HepG2 (cell line): ENCODE data around the gene ADH5. TPM values are rescaled to one million over a fixed set of nuclear protein-coding genes. Genes with fewer than 3 reads are reported as not detected.

Experiments used
- BCL6 ChIP-seq: IDR thresholded peaks from 2 replicates; pipeline ENCODE4 v1.6.1; 2016; ENCODE audit warnings: missing genetic modification reagents, missing compliant biosample characterization
- BRCA1 ChIP-seq: sonication (generic); formaldehyde crosslinking; IDR thresholded peaks from 2 replicates; pipeline ENCODE4 v1.4.0; 2020; ENCODE audit warnings: missing genetic modification reagents
- ELF4 ChIP-seq: sonication (generic); formaldehyde crosslinking; IDR thresholded peaks from 2 replicates; pipeline ENCODE4 v1.5.0; 2020; ENCODE audit warnings: missing genetic modification reagents, mild to moderate bottlenecking, moderate library complexity, borderline replicate concordance
- FOXJ3 ChIP-seq: sonication (generic); formaldehyde crosslinking; IDR thresholded peaks from 2 replicates; pipeline ENCODE4 v1.4.0; 2020; ENCODE audit warnings: missing genetic modification reagents, mild to moderate bottlenecking, borderline replicate concordance
- GTF3A ChIP-seq: sonication (generic); formaldehyde crosslinking; conservative IDR thresholded peaks from 2 replicates; pipeline ENCODE4 v1.4.0; 2020; ENCODE audit warnings: mild to moderate bottlenecking, missing genetic modification reagents
- MED13 ChIP-seq: sonication (generic); formaldehyde crosslinking; IDR thresholded peaks from 2 replicates; pipeline ENCODE4 v1.5.0; 2020; ENCODE audit warnings: missing genetic modification reagents
- NFKB2 ChIP-seq: sonication (generic); formaldehyde crosslinking; IDR thresholded peaks from 2 replicates; pipeline ENCODE4 v1.4.0; 2020; ENCODE audit warnings: missing genetic modification reagents, borderline replicate concordance
- ZMYM3 ChIP-seq: sonication (generic); formaldehyde crosslinking; IDR thresholded peaks from 2 replicates; pipeline ENCODE4 v1.5.1; 2020; ENCODE audit warnings: mild to moderate bottlenecking, missing genetic modification reagents
- ZNF333 ChIP-seq: sonication (generic); formaldehyde crosslinking; IDR thresholded peaks from 2 replicates; pipeline ENCODE4 v1.4.0; 2020; ENCODE audit warnings: mild to moderate bottlenecking, missing genetic modification reagents, borderline replicate concordance
- ZNF670 ChIP-seq: sonication (generic); formaldehyde crosslinking; IDR thresholded peaks from 2 replicates; pipeline ENCODE4 v1.8.0; 2022; ENCODE audit warnings: mild to moderate bottlenecking, missing genetic modification reagents, borderline replicate concordance
- ZNF746 ChIP-seq: sonication (generic); formaldehyde crosslinking; IDR thresholded peaks from 2 replicates; pipeline ENCODE4 v1.8.0; 2022; ENCODE audit warnings: mild to moderate bottlenecking, missing genetic modification reagents
- polyA plus RNA-seq, 8 experiments: library from polyadenylated mRNA; depleted of rRNA in 3 of 8; stranded (reverse) in 7 of 8; unstranded in 1 of 8; fragments of >200 nt; fragmentation: Illumina TruSeq in 4 of 8; extraction: Trizol in 4 of 8; gene quantifications; 2 replicates each; pipeline versions ENCODE4 v1.2.1 to v1.2.3, GENCODE V29; 2011 to 2016; ENCODE audit warnings: low read depth in 4 of 8, missing spikeins in 1 of 8, mixed read lengths in 1 of 8; ENCODE audit not compliant: insufficient read depth in 1 of 8
- total RNA-seq, 5 experiments: library from RNA; depleted of rRNA; stranded (reverse); fragments of >200 nt; fragmentation: Illumina TruSeq; extraction: Trizol; gene quantifications; 2 replicates each; pipeline ENCODE4 v1.2.3, GENCODE V29; 2016; ENCODE audit warnings: low read depth in 1 of 5
- TF ChIP-seq, protein P1 (sequence below): sonication (generic); formaldehyde crosslinking; IDR thresholded peaks from 2 replicates; pipeline ENCODE4 v1.9.0; 2021; ENCODE audit warnings: missing genetic modification reagents, mild to moderate bottlenecking, borderline replicate concordance
- TF ChIP-seq, protein P2 (sequence below): sonication (generic); formaldehyde crosslinking; IDR thresholded peaks from 2 replicates; pipeline ENCODE4 v1.4.0; 2020; ENCODE audit warnings: mild to moderate bottlenecking, missing genetic modification reagents
- TF ChIP-seq, protein P3 (sequence below): sonication (generic); formaldehyde crosslinking; IDR thresholded peaks from 2 replicates; pipeline ENCODE4 v1.8.1; 2022; ENCODE audit warnings: mild to moderate bottlenecking, missing genetic modification reagents
- TF ChIP-seq, protein P4 (sequence below): sonication (generic); formaldehyde crosslinking; IDR thresholded peaks from 2 replicates; pipeline ENCODE4 v1.4.0; 2020; ENCODE audit warnings: missing genetic modification reagents
- TF ChIP-seq, protein P5 (sequence below): sonication (generic); formaldehyde crosslinking; IDR thresholded peaks from 2 replicates; pipeline ENCODE4 v1.8.1; 2022; ENCODE audit warnings: low read depth, mild to moderate bottlenecking, missing genetic modification reagents

ADH5 gene
- total and polyA plus RNA-seq, 2 of the 13 experiments (the other 11 are each of a cell fraction or from before 2014, with no cell fraction given) = 349 to 512 TPM

DNA sequence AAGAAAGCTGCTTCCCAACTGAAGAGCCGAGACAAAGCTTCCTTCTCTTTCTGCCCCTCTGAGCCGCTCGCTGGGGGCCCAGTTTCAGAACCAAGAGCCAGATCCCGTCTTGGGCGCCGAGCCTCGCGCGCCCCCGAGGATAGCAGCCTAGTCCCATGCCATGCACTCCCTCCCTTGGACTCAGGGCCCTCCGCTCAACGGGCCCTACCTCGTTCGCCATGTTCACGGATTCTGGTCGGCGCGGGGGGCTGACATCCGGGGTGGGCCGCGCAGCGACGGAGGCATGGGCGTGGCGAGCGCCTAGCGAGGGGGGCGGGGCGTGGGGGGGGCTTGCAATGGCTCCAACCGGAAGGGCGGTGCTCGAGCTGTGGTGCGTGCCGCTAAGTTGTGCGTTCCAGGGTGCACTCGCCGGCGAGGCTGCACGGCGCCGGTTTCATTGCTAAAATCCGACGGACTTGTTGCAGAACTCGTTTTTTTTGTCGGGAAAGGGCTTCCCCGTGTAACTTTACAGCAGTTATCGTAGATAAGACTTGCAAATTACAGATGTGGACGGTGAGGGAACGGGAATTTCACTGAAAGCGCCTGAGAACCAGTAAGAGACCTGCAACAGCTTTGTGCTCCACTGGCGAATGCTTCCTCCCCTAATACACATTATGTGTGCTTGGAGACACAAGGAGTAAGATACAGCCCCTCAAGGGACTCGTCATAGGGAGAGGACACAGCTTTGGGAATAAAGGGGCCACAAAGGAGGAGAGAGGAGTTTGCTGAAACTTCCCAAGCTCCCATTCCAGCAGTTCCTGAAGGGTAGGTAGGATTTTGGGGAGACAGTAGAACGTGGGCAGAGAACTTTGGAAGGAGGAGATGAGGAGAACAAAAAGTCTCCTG, at the start of gene ADH5 (continued):
- TF ChIP-seq, protein P1, sequence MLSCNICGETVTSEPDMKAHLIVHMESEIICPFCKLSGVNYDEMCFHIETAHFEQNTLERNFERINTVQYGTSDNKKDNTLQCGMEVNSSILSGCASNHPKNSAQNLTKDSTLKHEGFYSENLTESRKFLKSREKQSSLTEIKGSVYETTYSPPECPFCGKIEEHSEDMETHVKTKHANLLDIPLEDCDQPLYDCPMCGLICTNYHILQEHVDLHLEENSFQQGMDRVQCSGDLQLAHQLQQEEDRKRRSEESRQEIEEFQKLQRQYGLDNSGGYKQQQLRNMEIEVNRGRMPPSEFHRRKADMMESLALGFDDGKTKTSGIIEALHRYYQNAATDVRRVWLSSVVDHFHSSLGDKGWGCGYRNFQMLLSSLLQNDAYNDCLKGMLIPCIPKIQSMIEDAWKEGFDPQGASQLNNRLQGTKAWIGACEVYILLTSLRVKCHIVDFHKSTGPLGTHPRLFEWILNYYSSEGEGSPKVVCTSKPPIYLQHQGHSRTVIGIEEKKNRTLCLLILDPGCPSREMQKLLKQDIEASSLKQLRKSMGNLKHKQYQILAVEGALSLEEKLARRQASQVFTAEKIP (CRISPR knock-in tag) = no peak
- TF ChIP-seq GTF3A = 0 out of 2 replicates have a peak, but pooled peaks have one; percentile 79
- TF ChIP-seq MED13 (CRISPR knock-in tag) = no peak
- TF ChIP-seq, protein P2, sequence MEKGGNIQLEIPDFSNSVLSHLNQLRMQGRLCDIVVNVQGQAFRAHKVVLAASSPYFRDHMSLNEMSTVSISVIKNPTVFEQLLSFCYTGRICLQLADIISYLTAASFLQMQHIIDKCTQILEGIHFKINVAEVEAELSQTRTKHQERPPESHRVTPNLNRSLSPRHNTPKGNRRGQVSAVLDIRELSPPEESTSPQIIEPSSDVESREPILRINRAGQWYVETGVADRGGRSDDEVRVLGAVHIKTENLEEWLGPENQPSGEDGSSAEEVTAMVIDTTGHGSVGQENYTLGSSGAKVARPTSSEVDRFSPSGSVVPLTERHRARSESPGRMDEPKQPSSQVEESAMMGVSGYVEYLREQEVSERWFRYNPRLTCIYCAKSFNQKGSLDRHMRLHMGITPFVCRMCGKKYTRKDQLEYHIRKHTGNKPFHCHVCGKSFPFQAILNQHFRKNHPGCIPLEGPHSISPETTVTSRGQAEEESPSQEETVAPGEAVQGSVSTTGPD = no peak
- no peak; the same call in 1 of the 2 replicates for TF ChIP-seq FOXJ3 (CRISPR knock-in tag)
- TF ChIP-seq, protein P3, sequence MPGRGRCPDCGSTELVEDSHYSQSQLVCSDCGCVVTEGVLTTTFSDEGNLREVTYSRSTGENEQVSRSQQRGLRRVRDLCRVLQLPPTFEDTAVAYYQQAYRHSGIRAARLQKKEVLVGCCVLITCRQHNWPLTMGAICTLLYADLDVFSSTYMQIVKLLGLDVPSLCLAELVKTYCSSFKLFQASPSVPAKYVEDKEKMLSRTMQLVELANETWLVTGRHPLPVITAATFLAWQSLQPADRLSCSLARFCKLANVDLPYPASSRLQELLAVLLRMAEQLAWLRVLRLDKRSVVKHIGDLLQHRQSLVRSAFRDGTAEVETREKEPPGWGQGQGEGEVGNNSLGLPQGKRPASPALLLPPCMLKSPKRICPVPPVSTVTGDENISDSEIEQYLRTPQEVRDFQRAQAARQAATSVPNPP (CRISPR knock-in tag) = peak; percentile 86; the same call in 1 of the 2 replicates
- TF ChIP-seq ZNF333 (CRISPR knock-in tag) = no peak
- TF ChIP-seq, protein P4, sequence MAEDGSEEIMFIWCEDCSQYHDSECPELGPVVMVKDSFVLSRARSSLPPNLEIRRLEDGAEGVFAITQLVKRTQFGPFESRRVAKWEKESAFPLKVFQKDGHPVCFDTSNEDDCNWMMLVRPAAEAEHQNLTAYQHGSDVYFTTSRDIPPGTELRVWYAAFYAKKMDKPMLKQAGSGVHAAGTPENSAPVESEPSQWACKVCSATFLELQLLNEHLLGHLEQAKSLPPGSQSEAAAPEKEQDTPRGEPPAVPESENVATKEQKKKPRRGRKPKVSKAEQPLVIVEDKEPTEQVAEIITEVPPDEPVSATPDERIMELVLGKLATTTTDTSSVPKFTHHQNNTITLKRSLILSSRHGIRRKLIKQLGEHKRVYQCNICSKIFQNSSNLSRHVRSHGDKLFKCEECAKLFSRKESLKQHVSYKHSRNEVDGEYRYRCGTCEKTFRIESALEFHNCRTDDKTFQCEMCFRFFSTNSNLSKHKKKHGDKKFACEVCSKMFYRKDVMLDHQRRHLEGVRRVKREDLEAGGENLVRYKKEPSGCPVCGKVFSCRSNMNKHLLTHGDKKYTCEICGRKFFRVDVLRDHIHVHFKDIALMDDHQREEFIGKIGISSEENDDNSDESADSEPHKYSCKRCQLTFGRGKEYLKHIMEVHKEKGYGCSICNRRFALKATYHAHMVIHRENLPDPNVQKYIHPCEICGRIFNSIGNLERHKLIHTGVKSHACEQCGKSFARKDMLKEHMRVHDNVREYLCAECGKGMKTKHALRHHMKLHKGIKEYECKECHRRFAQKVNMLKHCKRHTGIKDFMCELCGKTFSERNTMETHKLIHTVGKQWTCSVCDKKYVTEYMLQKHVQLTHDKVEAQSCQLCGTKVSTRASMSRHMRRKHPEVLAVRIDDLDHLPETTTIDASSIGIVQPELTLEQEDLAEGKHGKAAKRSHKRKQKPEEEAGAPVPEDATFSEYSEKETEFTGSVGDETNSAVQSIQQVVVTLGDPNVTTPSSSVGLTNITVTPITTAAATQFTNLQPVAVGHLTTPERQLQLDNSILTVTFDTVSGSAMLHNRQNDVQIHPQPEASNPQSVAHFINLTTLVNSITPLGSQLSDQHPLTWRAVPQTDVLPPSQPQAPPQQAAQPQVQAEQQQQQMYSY = no peak
- TF ChIP-seq ZNF746 (CRISPR knock-in tag) = no peak
- peak; percentile 62; the same call in 1 of the 2 replicates for TF ChIP-seq ZNF670 (CRISPR knock-in tag)
- TF ChIP-seq ELF4 = no peak
- TF ChIP-seq, protein P5, sequence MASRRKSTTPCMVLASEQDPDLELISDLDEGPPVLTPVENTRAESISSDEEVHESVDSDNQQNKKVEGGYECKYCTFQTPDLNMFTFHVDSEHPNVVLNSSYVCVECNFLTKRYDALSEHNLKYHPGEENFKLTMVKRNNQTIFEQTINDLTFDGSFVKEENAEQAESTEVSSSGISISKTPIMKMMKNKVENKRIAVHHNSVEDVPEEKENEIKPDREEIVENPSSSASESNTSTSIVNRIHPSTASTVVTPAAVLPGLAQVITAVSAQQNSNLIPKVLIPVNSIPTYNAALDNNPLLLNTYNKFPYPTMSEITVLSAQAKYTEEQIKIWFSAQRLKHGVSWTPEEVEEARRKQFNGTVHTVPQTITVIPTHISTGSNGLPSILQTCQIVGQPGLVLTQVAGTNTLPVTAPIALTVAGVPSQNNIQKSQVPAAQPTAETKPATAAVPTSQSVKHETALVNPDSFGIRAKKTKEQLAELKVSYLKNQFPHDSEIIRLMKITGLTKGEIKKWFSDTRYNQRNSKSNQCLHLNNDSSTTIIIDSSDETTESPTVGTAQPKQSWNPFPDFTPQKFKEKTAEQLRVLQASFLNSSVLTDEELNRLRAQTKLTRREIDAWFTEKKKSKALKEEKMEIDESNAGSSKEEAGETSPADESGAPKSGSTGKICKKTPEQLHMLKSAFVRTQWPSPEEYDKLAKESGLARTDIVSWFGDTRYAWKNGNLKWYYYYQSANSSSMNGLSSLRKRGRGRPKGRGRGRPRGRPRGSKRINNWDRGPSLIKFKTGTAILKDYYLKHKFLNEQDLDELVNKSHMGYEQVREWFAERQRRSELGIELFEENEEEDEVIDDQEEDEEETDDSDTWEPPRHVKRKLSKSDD (CRISPR knock-in tag) = peak; percentile 86; the same call in 1 of the 2 replicates
- no peak for TF ChIP-seq BRCA1
- peak; percentile 80; the same call in 1 of the 2 replicates for TF ChIP-seq NFKB2 (CRISPR knock-in tag)
- TF ChIP-seq BCL6 (CRISPR knock-in tag) = no peak
- TF ChIP-seq ZMYM3 (CRISPR knock-in tag) = no peak
